Osteoblast (primary cell): Measurements from ENCODE around the gene TEX22. TPM values are rescaled to one million over a fixed set of nuclear protein-coding genes. Genes with fewer than 3 reads are reported as not detected.
"Not testable (repeated sequence)": the region's sequence is repeated elsewhere in the genome, so short reads cannot be mapped to it uniquely, and the experiment has no call there.

Experiments
- DNase-seq: peaks from one replicate; pipeline ENCODE4 v3.0.0; 2011; ENCODE audit warnings: low spot score, mixed read lengths; ENCODE audit not compliant: insufficient read length; ENCODE audit errors: missing footprints
- H2AFZ ChIP-seq: 2 replicates; pipeline ENCODE4 v1.6.0; 2011; ENCODE audit warnings: mild to moderate bottlenecking, low read length
- H3K27ac ChIP-seq: 2 replicates; pipeline ENCODE4 v1.5.1; 2011; ENCODE audit warnings: mild to moderate bottlenecking, low read depth, low read length, moderate library complexity
- H3K27me3 ChIP-seq: 2 replicates; pipeline ENCODE4 v1.6.0; 2012; ENCODE audit warnings: mild to moderate bottlenecking, control low read depth, inconsistent platforms, low read length, moderate library complexity; ENCODE audit not compliant: insufficient read depth
- H3K36me3 ChIP-seq: 2 replicates; pipeline ENCODE4 v1.5.1; 2011; ENCODE audit warnings: mild to moderate bottlenecking, low read length, control low read depth, moderate library complexity; ENCODE audit not compliant: insufficient read depth
- H3K4me1 ChIP-seq: 2 replicates; pipeline ENCODE4 v1.5.1; 2011; ENCODE audit warnings: mild to moderate bottlenecking, low read length, control low read depth, moderate library complexity; ENCODE audit not compliant: insufficient read depth
- H3K4me2 ChIP-seq: 2 replicates; pipeline ENCODE4 v1.6.0; 2011; ENCODE audit warnings: mild to moderate bottlenecking, low read length; ENCODE audit not compliant: insufficient read depth
- H3K4me3 ChIP-seq: fragments of 200-600 bp; sonication (generic); 3 replicates; pipeline ENCODE4 v1.5.1; 2012; ENCODE audit warnings: mild to moderate bottlenecking, low read length, inconsistent platforms; ENCODE audit not compliant: insufficient read depth
- H3K79me2 ChIP-seq: 2 replicates; pipeline ENCODE4 v1.6.0; 2012; ENCODE audit warnings: mild to moderate bottlenecking, low read length, control low read depth, inconsistent platforms; ENCODE audit not compliant: insufficient read depth
- H3K9me3 ChIP-seq: 2 replicates; pipeline ENCODE4 v1.5.1; 2011; ENCODE audit warnings: low read depth, low read length, control low read depth
- H4K20me1 ChIP-seq: 2 replicates; pipeline ENCODE4 v1.6.0; 2012; ENCODE audit warnings: mild to moderate bottlenecking, low read length, control low read depth; ENCODE audit not compliant: insufficient read depth
- total RNA-seq: library from RNA; depleted of rRNA; stranded (reverse); fragments of >200 nt; gene quantifications from 2 replicates; pipeline ENCODE4 v1.2.3, GENCODE V29; 2012
- TF ChIP-seq, protein P1 (sequence below): IDR thresholded peaks from 2 replicates; pipeline ENCODE4 v1.5.1; 2011; ENCODE audit warnings: mild to moderate bottlenecking, low read depth, low read length, moderate library complexity; ENCODE audit errors: extremely low read depth

TEX22 gene
- total RNA-seq, 1 donor = under 0.01 TPM

DNA sequence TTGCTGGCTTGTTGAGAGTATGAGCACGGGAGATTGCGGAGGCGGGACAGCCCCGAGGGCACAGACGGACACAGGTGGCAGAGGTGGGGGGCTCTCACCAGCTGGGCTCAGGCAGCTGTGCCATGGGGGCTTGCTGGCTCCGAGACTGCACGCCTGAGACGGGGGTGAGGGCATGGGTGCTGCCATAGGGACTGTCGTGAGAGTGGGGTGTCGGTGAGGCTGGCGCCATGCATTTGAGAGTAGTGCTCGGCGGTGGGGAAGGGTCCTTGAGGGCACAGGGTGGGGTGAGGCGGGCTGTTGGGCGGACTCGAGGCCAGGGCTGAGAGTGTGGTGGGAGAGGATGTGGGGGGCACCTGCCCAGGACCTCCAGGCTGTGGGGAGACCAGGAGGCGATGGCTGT lies 40.7 kb upstream of the TEX22 start:
- DNase-seq = no peak
- no peaks in the 10 kb centered on the region for H3K4me1 ChIP-seq
- TF ChIP-seq, protein P1, sequence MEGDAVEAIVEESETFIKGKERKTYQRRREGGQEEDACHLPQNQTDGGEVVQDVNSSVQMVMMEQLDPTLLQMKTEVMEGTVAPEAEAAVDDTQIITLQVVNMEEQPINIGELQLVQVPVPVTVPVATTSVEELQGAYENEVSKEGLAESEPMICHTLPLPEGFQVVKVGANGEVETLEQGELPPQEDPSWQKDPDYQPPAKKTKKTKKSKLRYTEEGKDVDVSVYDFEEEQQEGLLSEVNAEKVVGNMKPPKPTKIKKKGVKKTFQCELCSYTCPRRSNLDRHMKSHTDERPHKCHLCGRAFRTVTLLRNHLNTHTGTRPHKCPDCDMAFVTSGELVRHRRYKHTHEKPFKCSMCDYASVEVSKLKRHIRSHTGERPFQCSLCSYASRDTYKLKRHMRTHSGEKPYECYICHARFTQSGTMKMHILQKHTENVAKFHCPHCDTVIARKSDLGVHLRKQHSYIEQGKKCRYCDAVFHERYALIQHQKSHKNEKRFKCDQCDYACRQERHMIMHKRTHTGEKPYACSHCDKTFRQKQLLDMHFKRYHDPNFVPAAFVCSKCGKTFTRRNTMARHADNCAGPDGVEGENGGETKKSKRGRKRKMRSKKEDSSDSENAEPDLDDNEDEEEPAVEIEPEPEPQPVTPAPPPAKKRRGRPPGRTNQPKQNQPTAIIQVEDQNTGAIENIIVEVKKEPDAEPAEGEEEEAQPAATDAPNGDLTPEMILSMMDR = no peak
- no peaks in the 10 kb centered on the region for H3K9me3 ChIP-seq
- no peaks in the 10 kb centered on the region for H3K27me3 ChIP-seq
- no peak overlapping the region for H3K27ac ChIP-seq
- no peak overlapping the region for H3K4me2 ChIP-seq
- H4K20me1 ChIP-seq = peaks cover under 1% of the 10 kb centered on the region
- no peaks in the 10 kb centered on the region for H3K79me2 ChIP-seq
- no peak overlapping the region for H2AFZ ChIP-seq
- no peak overlapping the region for H3K4me3 ChIP-seq
- no peaks in the 10 kb centered on the region for H3K36me3 ChIP-seq

DNA sequence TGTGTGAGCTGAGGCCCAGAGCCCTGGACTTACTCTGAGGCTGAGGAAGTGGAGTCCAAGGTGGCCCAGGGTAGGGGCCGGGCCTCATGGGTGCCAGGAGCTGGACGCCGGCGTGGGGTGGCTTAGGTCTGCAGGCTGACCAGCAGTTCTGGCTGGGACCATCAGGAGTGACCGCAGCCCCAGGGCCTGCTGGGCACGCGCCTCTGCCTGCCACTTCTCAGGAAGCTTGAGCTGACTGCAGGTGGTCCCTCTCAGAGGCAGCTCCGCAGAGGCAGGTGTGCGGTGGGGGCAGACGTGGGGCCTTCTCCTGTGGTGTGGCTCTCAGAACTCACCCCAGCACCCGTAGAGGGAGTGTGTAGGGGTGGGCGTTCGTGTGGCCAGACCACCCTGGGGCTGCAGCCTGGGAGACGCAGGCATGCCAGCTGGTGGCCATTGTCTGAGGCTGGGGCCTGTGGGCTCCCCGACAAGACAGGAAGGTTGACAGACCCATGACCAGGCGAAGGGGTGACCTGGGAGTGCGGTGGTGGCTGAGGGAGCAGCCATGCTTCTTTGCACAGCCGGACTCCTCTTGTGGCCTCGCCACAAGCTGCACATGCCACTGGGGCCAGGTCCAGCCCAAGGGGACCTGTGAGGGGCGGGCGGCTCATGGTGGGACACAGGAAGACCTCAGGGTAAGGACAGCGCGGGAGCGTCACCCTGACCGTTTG lies 40.0 kb upstream of the TEX22 start:
- TF ChIP-seq, protein P1 = no peak
- no peaks in the 10 kb centered on the region for H4K20me1 ChIP-seq
- H3K4me3 ChIP-seq = no peak overlapping the region
- no peaks in the 10 kb centered on the region for H3K9me3 ChIP-seq
- no peaks in the 10 kb centered on the region for H3K27me3 ChIP-seq
- no peaks in the 10 kb centered on the region for H3K36me3 ChIP-seq
- DNase-seq = no peak
- H2AFZ ChIP-seq = no peak overlapping the region
- H3K4me2 ChIP-seq = no peak overlapping the region
- H3K4me1 ChIP-seq = no peaks in the 10 kb centered on the region
- no peak overlapping the region for H3K27ac ChIP-seq
- H3K79me2 ChIP-seq = no peaks in the 10 kb centered on the region

DNA sequence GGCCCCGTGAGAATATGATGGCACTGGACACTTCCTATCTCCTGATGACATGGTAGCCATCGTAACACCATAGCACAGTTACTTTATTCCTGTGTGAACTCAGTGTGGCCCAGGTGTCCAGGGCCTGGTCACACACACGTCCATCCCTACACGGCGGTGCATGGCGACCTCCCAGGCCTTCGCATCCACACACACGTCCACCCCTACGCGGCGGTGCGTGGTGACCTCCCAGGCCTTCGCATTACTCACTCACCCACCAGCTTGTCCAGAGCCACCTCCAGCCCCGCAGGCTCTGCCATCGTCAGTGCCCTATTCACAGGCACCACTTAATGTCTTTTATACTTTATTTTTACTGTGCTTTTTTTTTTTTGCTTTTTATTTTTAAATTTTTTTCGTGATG lies 39.4 kb upstream of the TEX22 start:
- Histone ChIP-seq H3K36me3 (no peaks in the 10 kb centered on the region), H3K79me2 (no peaks in the 10 kb centered on the region)

DNA sequence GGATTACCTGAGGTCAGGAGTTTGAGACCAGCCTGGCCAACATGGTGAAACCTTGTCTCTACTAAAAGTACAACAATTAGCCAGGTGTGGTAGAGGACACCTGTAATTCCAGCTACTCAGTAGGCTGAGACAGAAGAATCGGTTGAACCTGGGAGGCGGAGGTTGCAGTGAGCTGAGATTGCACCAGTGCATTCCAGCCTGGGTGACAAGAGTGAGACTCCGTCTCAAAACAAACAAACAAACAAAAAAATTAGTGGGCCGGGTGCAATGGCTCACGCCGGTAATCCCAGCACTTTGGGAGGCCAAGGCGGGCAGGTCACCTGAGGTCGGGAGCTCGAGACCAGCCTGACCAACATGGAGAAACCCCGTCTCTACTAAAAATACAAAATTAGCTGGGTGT lies 36.9 kb upstream of the TEX22 start:
- not testable (repeated sequence) for H2AFZ ChIP-seq, H3K36me3 ChIP-seq, DNase-seq, H3K4me3 ChIP-seq, H3K27ac ChIP-seq, H3K4me2 ChIP-seq, H3K27me3 ChIP-seq, H4K20me1 ChIP-seq, H3K4me1 ChIP-seq, H3K79me2 ChIP-seq, H3K9me3 ChIP-seq

More for the DNA sequence above, 39.4 kb upstream of the TEX22 start:
- Histone ChIP-seq H3K27ac (no peak overlapping the region), H3K4me2 (no peak overlapping the region), H3K4me1 (no peaks in the 10 kb centered on the region), H4K20me1 (no peaks in the 10 kb centered on the region), H2AFZ (no peak overlapping the region), H3K27me3 (no peaks in the 10 kb centered on the region), H3K4me3 (no peak overlapping the region), H3K9me3 (no peaks in the 10 kb centered on the region)
- TF ChIP-seq, protein P1 = no peak
- no peak for DNase-seq
